ENCODE measurements around the gene HOOK2.

HOOK2 gene

DNA sequence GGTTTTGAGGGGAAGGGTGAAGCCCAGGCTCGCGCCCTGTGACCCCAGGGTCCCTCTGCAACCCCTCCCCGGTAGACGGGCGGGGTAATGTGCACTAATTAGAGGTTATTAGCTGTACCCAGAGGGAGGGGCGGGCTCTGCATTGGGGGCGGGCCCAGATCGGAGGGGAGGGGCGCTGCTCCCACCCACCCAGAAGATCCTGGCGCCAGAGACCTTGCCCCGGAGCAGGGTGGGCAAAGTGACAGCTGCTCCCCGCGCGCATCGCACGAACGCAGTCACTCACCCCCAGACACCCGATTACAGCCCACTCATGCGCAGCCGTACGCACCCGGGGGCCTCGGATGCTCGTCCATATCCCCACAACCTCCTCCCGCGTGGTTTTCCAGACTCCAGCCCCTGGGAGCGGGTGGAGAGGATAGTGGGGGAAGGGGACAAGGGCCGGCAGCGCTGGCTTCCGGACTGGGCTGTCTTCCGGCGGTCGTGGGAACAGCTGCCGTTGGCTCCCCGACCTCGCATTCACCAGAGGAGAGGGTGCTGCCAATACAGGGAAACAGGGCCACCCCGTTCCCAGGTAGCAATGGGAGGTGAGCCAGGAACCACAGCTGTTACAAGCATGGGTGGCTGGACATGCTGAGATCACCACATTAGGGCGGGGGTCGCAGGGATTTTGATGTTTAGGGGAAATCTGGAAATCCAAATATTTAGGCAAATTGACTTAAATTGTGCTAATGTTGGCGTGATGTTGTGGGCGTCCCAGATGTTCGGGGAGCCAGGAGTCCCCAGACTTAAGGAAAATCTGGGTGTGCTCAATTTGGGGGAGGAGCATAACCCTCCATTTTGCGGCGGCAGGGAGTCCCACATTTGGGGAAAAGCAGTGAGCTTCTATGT is 2.9 kb upstream of the HOOK2 start:
- peak overlapping the region; percentile 75 for H3K27ac ChIP-seq
- TF ChIP-seq, protein P1, sequence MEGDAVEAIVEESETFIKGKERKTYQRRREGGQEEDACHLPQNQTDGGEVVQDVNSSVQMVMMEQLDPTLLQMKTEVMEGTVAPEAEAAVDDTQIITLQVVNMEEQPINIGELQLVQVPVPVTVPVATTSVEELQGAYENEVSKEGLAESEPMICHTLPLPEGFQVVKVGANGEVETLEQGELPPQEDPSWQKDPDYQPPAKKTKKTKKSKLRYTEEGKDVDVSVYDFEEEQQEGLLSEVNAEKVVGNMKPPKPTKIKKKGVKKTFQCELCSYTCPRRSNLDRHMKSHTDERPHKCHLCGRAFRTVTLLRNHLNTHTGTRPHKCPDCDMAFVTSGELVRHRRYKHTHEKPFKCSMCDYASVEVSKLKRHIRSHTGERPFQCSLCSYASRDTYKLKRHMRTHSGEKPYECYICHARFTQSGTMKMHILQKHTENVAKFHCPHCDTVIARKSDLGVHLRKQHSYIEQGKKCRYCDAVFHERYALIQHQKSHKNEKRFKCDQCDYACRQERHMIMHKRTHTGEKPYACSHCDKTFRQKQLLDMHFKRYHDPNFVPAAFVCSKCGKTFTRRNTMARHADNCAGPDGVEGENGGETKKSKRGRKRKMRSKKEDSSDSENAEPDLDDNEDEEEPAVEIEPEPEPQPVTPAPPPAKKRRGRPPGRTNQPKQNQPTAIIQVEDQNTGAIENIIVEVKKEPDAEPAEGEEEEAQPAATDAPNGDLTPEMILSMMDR (conservative IDR thresholded peaks at IDR 0.05), result no peak

DNA sequence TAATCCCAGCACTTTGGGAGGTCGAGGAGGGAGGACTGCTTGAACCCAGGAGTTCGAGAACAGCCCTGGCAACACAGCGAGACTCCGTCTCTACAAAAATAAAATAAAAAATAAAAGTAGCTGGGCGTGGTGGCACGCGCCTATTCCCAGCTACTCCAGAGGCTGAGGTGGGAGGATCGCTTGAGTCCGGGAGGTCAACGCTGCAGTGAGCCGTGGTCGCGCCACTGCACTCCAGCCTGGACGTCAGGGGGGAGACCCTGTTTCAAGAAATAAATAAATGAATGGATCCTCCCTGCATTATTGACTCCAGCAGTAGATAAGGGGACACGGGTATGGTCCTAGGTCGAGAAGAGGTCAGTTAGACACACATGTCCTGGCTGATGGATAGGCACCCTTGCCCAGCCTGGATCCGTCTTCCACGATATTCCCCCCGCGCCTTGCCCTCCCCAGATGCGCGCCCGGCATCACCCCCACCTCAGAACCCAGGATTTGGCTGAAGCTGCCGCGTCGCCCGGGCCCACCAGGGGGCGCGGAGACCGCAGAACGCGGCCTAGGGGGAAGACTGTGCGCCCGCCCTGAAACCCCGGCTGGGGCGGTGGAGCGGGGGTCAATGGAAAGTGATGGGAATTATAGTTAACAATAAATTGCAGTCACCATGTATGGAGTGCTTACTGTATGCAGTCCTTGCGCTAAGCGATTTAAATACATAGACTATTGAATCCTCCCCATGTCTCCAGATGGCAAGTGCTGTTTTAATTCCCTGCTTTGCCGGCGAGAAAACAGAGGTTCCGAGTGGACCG is 2.1 kb upstream of the HOOK2 start:
- TF ChIP-seq, protein P1 (conservative IDR thresholded peaks at IDR 0.05), result peak; percentile 96

DNA sequence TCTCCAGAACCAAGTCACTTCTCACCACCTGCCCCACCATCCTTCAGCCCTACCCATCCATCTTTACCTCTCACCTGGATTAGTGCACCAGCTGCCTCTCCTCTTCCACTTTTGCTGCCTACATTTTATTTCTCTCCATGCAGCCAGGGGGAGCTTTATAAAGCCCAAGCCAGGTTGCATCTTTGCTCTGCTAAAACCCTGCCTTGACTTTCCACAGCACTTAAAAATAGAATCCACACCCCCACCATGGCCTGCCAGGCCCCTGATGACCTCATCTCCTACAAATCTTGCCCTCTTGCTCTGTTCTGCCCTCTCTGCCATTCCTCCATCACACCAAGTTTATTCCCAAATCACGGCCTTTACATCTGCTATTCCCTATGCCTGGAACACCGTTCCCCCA is 1.8 kb downstream of the HOOK2 start:
- H3K27ac ChIP-seq, result peak overlapping the region; percentile 93

More for the DNA sequence above, 2.1 kb upstream of the HOOK2 start:
- H3K27ac ChIP-seq, result peak overlapping the region; percentile 75

DNA sequence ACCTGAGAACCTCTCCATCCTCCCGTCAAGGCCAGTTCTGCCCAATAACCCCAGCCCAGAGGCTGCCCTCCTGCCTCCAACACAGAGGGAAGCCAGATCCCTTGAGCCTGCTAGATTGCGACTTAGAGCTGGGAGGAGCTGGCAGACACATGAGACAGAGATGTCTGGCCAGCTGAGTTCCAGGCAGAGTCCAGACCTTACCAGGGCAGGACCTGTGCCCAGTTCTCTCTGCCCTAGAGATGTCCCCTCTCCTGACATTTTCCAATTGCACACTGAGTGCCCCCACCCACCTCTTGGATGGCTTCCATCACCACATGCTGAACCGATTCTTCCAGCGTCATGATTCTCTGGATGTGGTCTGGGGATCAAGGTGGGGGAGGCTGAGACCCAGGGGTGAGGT is 3.0 kb downstream of the HOOK2 start:
- H3K27ac ChIP-seq, result 0 out of 2 replicates have a peak overlapping the region, but pooled peaks have one; percentile 93
- TF ChIP-seq, protein P1 (conservative IDR thresholded peaks at IDR 0.05), result no peak

More for the DNA sequence above, 1.8 kb downstream of the HOOK2 start:
- TF ChIP-seq, protein P1 (conservative IDR thresholded peaks at IDR 0.05), result 0 out of 2 replicates have a peak, but pooled peaks have one; percentile 14

DNA sequence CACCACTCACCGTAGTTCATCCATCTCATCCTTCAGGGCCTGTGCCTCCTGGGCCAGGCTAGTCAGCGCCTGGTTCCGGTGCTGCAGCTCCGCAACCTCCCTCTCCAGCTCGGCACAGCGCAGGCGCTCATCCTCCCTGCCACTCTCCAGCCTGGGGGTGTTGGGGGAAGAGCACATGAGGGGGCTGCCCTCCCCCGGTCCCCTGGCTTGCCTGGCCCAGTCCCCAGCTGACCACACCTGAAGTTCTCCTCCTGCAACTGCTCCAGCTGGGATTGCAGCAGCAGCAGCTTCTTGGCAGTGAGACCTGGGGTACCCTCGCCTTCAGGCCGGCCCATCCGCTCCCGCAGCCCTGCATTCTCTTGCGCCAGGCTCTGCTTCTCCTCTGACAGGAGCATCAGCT is 4.4 kb downstream of the HOOK2 start:
- TF ChIP-seq, protein P1 (conservative IDR thresholded peaks at IDR 0.05), result no peak
- no peak overlapping the region for H3K27ac ChIP-seq

DNA sequence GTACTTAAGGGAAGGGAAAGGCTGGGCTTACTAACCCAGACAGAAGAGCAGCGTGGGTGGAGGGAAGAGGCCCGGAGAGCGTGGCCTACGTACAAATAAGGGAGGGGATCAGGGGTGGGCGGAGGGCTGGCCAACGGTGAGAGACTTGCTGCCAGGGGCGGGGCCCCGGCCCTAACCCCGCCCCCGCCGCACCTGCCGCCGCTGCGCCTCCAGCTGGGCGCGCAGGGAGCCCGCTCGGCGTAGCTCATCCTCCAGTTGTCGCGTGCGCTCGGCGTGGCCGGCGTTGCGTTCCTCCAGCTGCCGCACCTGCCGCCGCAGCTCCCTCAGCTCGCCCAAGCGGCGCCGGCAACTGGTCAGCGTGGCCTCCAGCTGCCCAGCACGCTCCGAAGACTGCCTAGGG is 5.7 kb downstream of the HOOK2 start:
- TF ChIP-seq, protein P1 (conservative IDR thresholded peaks at IDR 0.05), result no peak
- H3K27ac ChIP-seq, result no peak overlapping the region

DNA sequence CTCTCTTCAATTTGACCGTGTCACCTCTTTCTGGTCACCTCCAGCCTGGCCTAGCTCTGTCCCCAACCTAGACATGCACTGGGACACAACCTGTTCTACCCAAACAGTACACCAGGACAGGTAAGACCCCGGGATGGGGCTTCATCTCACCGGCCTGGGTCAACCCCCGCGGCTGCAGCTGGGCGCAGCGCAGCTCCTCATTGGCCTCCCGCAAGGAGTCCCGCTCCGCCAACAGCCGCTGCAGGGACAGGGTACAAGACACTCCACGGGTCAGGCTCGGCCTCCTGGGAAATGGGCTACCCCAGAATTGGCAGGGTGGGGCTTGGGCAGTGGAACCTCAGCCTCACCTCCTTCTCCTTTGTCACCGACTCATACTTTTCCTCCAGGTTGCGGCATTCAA is 7.7 kb downstream of the HOOK2 start:
- no peak overlapping the region for H3K27ac ChIP-seq
- TF ChIP-seq, protein P1 (conservative IDR thresholded peaks at IDR 0.05), result no peak
